ENCODE results near the gene PHOSPHO2. TPM values are rescaled to one million over a fixed set of nuclear protein-coding genes. Genes with fewer than 3 reads are reported as not detected.
A peak's percentile ranks its signal among the peaks of the same experiment; 100 is the strongest.
"Not testable (repeated sequence)": the region's sequence is repeated elsewhere in the genome, so short reads cannot be mapped to it uniquely, and the experiment has no call there.

The PHOSPHO2 gene
- total RNA-seq, 1 donor from 2014 or later: 4.5 TPM

- DNase-seq (ENCODE audit: low read depth): no peak
These were observed 10.7 kb upstream of the PHOSPHO2 start for GRCh38 chr2:169683425-169684134.

- DNase-seq (ENCODE audit: low read depth): peak; percentile 66
These were observed 10.1 kb upstream of the PHOSPHO2 start for GRCh38 chr2:169684135-169684565.

- not testable (repeated sequence) for DNase-seq (ENCODE audit: low read depth)
These were observed 9.6 kb upstream of the PHOSPHO2 start for GRCh38 chr2:169684712-169685111.

GRCh38 chr2:169686825-169687224, 7.4 kb upstream of the PHOSPHO2 start:
- not testable (repeated sequence) for DNase-seq (ENCODE audit: low read depth)

GRCh38 chr2:169687943-169688342, 6.3 kb upstream of the PHOSPHO2 start:
- not testable (repeated sequence) for DNase-seq (ENCODE audit: low read depth)

GRCh38 chr2:169690958-169691357, 3.3 kb upstream of the PHOSPHO2 start:
- no peak for DNase-seq (ENCODE audit: low read depth)

- no peak for DNase-seq (ENCODE audit: low read depth)
These were observed 1.6 kb upstream of the PHOSPHO2 start for GRCh38 chr2:169692718-169693117.

GRCh38 chr2:169693360-169693759, 909 bp upstream of the PHOSPHO2 start:
- no peak for DNase-seq (ENCODE audit: low read depth)

GRCh38 chr2:169694894-169695260, 608 bp downstream of the PHOSPHO2 start:
- DNase-seq (ENCODE audit: low read depth): no peak

- DNase-seq (ENCODE audit: low read depth): no peak
These were observed 2.1 kb downstream of the PHOSPHO2 start for GRCh38 chr2:169696381-169696780.

GRCh38 chr2:169699173-169699572, 4.9 kb downstream of the PHOSPHO2 start:
- DNase-seq (ENCODE audit: low read depth): not testable (repeated sequence)

GRCh38 chr2:169702996-169703395, 8.7 kb downstream of the PHOSPHO2 start:
- no peak for DNase-seq (ENCODE audit: low read depth)

GRCh38 chr2:169704160-169704708, 10.0 kb downstream of the PHOSPHO2 start:
- no peak for DNase-seq (ENCODE audit: low read depth)

- DNase-seq (ENCODE audit: low read depth): no peak
These were observed 11.7 kb downstream of the PHOSPHO2 start for GRCh38 chr2:169705927-169706326.

GRCh38 chr2:169707626-169708025, 13.4 kb downstream of the PHOSPHO2 start:
- DNase-seq (ENCODE audit: low read depth): no peak

GRCh38 chr2:169709331-169709730, 15.1 kb downstream of the PHOSPHO2 start:
- no peak for DNase-seq (ENCODE audit: low read depth)

- DNase-seq (ENCODE audit: low read depth): no peak
These were observed 15.7 kb downstream of the PHOSPHO2 start for GRCh38 chr2:169709981-169710380.

GRCh38 chr2:169711751-169712509, 17.7 kb downstream of the PHOSPHO2 start:
- DNase-seq (ENCODE audit: low read depth): no peak

- no peak for DNase-seq (ENCODE audit: low read depth)
These were observed 18.5 kb downstream of the PHOSPHO2 start for GRCh38 chr2:169712791-169713227.

GRCh38 chr2:169713331-169713730, 19.1 kb downstream of the PHOSPHO2 start:
- DNase-seq (ENCODE audit: low read depth): no peak

GRCh38 chr2:169714699-169715098, 20.4 kb downstream of the PHOSPHO2 start:
- no peak for DNase-seq (ENCODE audit: low read depth)
